Hindlimb muscle (tissue), 1 donor: ENCODE results near the gene GALNT13. TPM values are rescaled to one million over a fixed set of nuclear protein-coding genes. Genes with fewer than 3 reads are reported as not detected.

Experiments
- DNase-seq: peaks from one replicate; pipeline ENCODE4 v3.0.0-alpha.2; 2013
- polyA plus RNA-seq: library from polyadenylated mRNA; unstranded; fragments of 120-200 nt; gene quantifications from one replicate; pipeline ENCODE4 v1.2.1, GENCODE V29; 2013; ENCODE audit not compliant: insufficient read length

The GALNT13 gene
- polyA plus RNA-seq, 1 donor = 0.32 TPM

- no peak for DNase-seq
Measured at GRCh38 chr2:153946036-153946435, 74.3 kb downstream of the GALNT13 start.

GRCh38 chr2:153953761-153954160, 82.0 kb downstream of the GALNT13 start:
- DNase-seq = no peak

DNA sequence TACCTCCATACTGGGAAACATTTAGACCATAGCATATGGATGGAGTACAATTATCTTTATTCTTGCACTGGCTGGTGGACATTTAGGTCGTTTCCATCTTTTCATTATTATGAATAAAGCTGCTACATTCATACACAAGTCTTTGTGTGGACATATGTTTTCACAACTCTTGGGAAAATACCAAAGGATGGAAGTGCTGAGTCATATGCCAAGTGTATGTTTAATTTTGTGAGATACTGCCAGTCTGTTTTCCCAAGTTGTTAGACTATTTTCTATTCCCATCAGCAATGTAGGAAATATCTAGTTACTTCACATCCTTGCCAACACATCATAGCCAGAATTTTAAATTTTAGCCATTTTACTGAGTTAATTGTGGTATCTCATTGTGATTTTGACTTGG, 91.5 kb downstream of the GALNT13 start:
- no peak for DNase-seq

DNA sequence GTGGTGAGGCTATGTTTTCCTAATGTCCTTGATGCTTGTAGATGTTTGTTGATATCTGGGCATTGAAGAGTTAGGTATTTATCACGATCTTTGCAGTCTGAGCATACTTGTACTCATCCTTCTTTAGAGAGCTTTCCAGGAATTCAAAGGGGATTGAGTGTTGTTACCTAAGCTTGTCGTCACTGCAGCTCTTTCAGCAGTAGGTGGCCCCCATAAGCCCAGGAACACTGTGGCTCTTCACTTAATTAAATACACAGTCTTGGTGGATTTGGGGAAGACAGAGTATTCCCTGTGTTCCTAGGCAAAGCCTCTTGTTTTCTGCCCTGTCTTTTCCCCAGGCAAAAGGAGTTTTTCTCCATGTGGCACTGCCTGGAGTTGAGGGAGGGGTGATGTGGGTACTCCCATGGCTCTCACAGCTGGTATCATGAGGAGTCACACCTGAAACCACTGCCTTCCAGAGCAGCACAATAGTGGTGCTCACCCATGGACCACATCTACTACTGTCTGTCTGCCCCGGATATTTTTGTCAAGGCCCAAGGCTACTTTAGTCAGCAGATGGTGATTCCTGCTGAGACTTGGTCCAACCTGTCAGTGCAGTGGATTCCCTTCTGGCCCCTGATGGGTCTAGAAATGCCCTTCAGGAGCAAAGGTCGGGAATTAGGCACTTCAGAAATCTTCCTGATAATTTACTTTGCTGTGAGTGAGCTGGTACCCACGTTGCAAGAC, 95.7 kb downstream of the GALNT13 start:
- no peak for DNase-seq

DNA sequence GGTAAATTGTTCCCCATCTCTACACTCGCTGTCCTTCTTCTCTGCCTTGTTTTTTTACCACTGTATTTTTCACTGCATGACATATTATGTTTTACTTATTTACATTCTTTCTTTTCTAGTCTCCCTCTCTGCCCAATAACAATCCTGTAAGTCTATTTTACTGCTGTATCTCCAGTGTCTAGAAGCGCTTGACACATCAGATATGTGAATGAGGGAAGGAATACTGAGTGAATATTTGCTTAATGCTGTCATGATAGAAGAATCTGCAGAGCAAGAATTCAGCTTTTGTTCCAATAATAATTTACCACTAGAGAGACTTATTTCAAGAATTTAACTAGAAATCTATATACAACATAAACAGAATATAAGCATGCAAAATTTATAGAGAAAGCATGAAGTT, 99.5 kb downstream of the GALNT13 start:
- DNase-seq = no peak

GRCh38 chr2:153971855-153972254, 100.1 kb downstream of the GALNT13 start:
- DNase-seq = no peak

DNA sequence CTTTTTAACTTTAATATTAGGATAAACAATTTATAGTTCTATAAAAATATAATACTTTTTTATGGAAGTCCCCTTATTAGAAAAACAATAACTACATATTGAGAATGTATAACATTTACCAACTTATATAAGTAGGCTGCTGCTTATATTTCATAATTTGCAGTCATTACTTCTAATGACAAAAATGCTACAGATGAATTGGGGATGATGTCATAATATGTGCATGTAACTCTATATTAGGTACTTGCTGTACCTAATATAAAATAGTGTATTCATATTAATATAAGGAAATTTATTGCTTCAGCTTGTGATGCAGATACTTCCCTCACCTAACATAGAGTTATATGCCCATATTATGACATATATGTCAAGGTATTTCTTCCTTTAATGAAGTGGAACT, 100.7 kb downstream of the GALNT13 start:
- DNase-seq = no peak

- DNase-seq = no peak
Measured at GRCh38 chr2:153986488-153987229, 114.9 kb downstream of the GALNT13 start.

DNA sequence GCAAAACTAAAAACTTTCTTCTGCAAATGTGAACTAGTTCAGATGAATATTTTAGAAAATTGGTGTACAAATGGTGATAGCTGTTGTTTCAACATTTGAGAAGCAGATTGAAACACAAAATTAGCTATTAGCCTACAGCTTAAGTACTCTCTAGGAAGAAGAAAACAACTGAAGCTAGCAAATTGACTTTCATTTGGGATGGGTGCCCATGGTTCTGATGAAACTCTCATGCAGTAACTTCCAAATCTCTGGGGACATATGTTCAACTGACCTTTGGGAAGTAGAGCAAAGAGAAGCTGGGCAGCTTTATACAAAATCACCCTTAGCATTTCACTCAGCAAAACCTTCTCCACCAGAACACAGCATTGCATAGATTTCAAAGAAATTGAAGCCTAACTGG, 119.0 kb downstream of the GALNT13 start:
- DNase-seq = no peak

- no peak for DNase-seq
Measured at GRCh38 chr2:154013514-154013913, 141.8 kb downstream of the GALNT13 start.

GRCh38 chr2:154015233-154015632, 143.5 kb downstream of the GALNT13 start:
- no peak for DNase-seq

DNA sequence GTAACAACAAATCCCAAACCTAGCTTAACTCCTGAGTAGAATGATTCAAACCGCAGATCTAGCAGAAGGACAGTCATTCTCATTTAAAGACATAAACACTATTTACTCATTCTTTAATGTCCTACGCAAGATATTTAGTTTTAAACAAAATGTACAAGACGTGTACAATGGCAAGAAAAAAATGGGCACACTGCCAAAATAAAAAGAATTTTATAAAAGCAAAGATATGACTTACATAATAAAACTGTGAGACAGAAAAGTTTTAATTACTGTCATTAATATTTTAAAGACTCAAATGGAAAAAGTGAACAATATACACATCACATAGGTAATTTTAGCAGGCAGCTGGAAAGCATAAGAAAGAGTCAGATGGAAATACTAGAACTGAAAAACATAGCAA, 157.8 kb downstream of the GALNT13 start:
- DNase-seq = no peak

DNA sequence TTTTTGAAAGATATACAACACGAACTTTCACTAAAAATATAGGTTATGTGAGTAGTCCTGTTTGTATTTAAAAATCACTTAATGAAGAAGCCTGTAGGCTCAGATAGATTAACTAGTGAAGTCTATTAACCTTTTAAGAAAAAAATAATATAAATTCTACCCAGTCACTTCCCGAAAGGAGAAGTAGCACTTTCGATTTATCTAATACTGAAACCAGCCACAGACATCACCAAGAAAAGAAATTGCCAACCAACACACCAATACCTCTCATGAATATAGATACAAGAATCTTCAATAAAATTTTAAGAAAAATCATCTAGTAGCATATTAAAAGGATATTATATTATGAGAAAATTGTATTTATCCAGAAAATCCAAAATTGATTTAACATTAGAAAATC, 160.5 kb downstream of the GALNT13 start:
- no peak for DNase-seq

GRCh38 chr2:154046493-154046892, 174.8 kb downstream of the GALNT13 start:
- no peak for DNase-seq

GRCh38 chr2:154048905-154049304, 177.2 kb downstream of the GALNT13 start:
- DNase-seq = no peak

DNA sequence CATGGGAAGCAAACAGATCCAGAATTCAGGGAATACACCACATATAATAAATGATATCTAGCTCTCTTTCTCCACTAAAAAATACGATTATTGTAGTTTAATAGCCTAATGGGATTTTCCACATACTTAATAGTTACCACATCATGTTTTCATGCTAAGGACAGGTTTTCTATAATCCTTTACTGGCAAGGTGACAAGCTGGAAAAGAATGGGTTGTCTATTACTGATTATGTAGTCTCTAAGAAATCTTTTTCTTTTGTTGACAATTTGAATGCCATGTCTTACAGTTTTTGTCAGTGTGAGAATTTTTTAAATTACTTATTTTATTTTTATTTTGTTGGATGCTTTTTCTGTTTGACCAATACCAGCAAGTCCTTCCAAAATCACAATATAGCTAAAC, 177.8 kb downstream of the GALNT13 start:
- no peak for DNase-seq

- no peak for DNase-seq
Measured at GRCh38 chr2:154067124-154067523, 195.4 kb downstream of the GALNT13 start.

- DNase-seq = no peak
Measured at GRCh38 chr2:154078926-154079325, 207.2 kb downstream of the GALNT13 start.

DNA sequence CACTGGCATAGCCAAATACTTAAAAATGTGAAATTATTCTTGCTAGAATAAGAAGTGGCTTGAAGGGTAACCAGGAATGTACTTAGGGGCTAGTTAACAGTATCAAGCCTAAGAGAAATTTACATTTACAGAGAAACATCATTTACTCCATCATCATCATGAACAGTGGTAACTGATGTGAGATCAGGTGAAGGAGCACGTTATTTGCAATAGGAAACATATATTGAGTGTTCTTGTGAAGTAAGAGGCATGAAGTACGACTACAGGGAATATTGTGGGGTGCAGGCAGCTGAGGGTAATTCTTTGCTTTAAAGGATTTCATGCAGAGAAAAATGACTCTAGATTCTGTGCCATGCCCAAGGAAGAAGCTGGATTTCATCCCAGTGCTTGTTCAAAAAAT, 220.8 kb downstream of the GALNT13 start:
- DNase-seq = no peak

DNA sequence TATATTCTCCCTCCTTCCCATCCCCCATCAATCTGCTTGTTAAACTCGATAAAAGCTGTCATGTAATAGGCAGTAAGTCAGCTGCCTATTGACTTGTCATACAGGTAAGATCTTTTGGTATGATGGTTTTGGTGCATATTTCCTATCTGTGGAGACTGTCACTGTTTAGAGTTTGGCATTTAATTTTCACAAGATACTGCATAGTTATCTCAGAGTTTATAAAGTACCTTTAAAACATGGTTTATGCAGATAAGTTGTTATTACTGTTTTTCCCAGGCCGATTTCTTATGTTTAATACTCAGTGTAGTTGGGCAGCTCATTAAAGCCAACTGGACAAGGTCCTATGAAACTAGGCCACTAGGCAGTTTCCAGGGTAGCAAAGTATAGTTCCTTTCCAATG, 222.1 kb downstream of the GALNT13 start:
- no peak for DNase-seq

DNA sequence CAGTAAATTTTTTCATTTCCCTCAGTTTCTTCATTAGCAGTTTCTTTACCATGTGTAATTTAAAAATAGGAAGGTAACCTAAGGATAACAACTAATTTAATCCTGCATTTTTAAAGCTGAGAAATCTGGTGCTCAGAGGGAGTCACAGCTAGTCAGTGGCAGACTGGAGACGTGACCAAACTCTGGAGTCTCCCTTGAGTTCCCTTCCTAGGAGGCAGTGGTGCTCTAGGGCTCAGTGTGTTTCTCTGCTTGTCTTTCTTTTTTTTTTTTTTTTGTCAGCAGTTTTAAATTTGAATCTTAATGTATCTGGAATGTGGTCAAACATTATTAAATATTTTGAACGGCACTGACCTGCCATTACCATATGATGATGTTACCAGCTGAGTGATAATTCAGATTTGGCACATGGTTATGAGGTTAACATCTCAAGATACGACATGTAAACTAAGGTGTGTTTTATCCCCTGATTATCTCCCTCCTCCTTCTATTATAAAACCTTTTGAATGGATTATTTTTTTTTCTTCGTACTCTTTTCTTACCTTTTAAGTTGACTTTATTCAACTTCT, 226.2 kb downstream of the GALNT13 start:
- no peak for DNase-seq

- no peak for DNase-seq
Measured at GRCh38 chr2:154120706-154121105, 249.0 kb downstream of the GALNT13 start.

GRCh38 chr2:154125891-154126290, 254.2 kb downstream of the GALNT13 start:
- DNase-seq = no peak

GRCh38 chr2:154130821-154131220, 259.1 kb downstream of the GALNT13 start:
- no peak for DNase-seq
